IPS DF 6.9 (cell line): ENCODE measurements around the gene C2.
"Not testable (repeated sequence)": the region's sequence is repeated elsewhere in the genome, so short reads cannot be mapped to it uniquely, and the experiment has no call there.

ENCODE experiments used
- DNase-seq: peaks from one replicate; pipeline ENCODE4 v3.0.0-alpha.2; 2013; ENCODE audit warnings: low read depth, low spot score
- H3K27ac ChIP-seq: one replicate; pipeline ENCODE4 v1.5.1; 2013; ENCODE audit warnings: low read length, control low read depth
- H3K27me3 ChIP-seq: 2 replicates; pipeline ENCODE4 v1.6.1; 2013; ENCODE audit warnings: mild to moderate bottlenecking, low read length; ENCODE audit not compliant: control insufficient read depth, insufficient read depth
- H3K36me3 ChIP-seq: 2 replicates; pipeline ENCODE4 v1.6.1; 2013; ENCODE audit warnings: low read length; ENCODE audit not compliant: control insufficient read depth, insufficient read depth
- H3K4me1 ChIP-seq: 2 replicates; pipeline ENCODE4 v1.6.1; 2013; ENCODE audit warnings: low read length; ENCODE audit not compliant: control insufficient read depth, insufficient read depth
- H3K4me3 ChIP-seq: 2 replicates; pipeline ENCODE4 v1.5.1; 2013; ENCODE audit warnings: mild to moderate bottlenecking, low read length
- H3K9me3 ChIP-seq: 2 replicates; pipeline ENCODE4 v1.6.1; 2013; ENCODE audit warnings: low read length, inconsistent platforms; ENCODE audit not compliant: control insufficient read depth, insufficient read depth
- WGBS: extraction: QIAGEN DNeasy Blood & Tissue Kit; methylation state at CpG from one replicate; pipeline ENCODE4 v1.1.7; 2013; ENCODE audit warnings: mixed read lengths, missing lambda C conversion rate; ENCODE audit not compliant: insufficient read length, insufficient coverage; 5-methylcytosine and 5-hydroxymethylcytosine counted together

C2 gene

GRCh38 chr6:31968326-31968725, 40.8 kb downstream of the C2 start:
- Histone ChIP-seq H3K9me3 (no peaks in the 10 kb centered on the region), H3K4me1 (no peaks in the 10 kb centered on the region), H3K36me3 (peaks cover 43% of the 10 kb centered on the region), H3K27ac (no peak overlapping the region), H3K27me3 (no peaks in the 10 kb centered on the region), H3K4me3 (no peak overlapping the region)
- no CpG with 5 or more reads among the region's 11 CpGs for WGBS
- no peak for DNase-seq

- DNase-seq = no peak
- no CpG with 5 or more reads among the region's 23 CpGs for WGBS
- H3K27ac ChIP-seq = no peak overlapping the region
- H3K36me3 ChIP-seq = peaks cover 36% of the 10 kb centered on the region
- H3K4me3 ChIP-seq = no peak overlapping the region
- no peaks in the 10 kb centered on the region for H3K4me1 ChIP-seq
- no peaks in the 10 kb centered on the region for H3K27me3 ChIP-seq
- no peaks in the 10 kb centered on the region for H3K9me3 ChIP-seq
Measured at GRCh38 chr6:31968791-31969711, 41.5 kb downstream of the C2 start.

DNA sequence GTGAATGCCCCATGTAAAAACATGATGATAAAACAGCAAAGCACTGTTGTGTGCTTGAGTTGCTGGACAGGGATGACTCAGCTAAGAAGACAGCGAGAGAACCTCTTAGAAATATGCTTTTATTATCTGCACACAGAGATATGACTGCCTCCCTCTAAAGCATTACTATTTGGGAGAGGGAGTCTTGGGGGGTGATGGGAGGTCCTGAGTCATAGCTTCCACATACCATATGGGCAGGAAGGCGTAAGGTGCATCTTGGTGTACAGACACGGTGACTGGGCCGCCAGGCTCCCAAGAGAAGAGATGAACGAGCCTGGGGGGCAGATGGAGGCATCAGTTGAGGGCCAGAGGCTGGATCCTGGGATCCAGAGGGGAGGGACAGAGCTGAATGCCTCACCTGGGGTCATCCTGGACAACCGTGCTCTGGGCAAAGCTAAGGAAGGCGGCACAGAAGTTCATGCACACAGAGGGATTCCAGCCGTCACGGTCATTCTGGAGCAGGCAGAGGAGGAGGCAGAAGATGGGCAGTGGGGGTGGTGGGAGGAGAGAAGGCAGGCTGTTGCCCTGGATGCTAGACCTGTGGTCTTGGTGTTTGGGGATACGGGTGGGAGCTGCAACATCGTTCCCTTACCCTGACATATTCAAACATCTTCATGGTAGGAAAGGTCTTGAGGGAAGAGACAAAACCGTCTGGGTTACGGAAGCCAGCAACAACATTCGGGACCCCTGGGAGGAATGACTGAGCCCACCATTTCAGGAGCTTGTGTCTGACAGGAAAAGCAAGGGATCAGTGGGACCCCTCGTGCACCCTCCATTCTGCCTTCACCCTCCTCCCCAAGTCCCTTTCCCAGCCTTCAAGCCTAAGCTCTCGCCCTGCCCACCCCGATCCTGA, 42.4 kb downstream of the C2 start:
- H3K4me3 ChIP-seq = no peak overlapping the region
- H3K36me3 ChIP-seq = peaks cover 34% of the 10 kb centered on the region

DNA sequence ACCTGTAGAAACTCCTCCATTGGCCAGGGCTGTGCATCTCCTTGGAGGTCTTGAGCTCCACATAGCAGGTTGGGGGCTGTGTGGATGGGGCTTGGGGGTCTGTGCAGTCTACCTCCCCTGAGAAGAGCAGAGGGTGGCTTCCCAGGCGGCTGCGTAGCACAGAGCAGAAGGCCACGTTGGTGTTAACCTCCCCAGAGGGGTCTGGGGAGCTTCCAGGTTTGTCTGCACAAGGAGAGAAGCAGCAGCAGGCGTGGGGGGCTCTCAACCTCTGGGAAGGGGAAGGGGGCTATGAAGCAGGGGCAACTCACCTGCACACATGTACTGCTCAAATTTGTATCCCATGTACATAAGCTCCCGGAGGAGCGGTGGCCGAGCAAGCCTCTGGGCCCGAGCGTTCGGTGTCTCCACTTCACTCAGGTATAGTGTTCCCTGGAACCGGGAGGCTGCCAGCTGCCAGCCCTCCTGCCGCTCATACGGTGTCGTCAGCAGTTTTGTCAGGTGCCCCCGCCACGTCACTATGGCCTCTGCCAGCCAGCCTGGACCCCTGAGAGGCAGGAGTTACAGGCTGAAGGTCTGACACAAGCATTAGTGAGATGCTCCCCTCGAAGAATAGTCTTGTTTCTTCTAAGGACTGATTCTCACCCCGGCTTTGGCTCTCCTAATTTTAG, 43.2 kb downstream of the C2 start:
- H3K4me3 ChIP-seq = no peak overlapping the region
- H3K9me3 ChIP-seq = no peaks in the 10 kb centered on the region
- no peak overlapping the region for H3K27ac ChIP-seq
- DNase-seq = no peak
- no CpG with 5 or more reads among the region's 18 CpGs for WGBS
- no peaks in the 10 kb centered on the region for H3K4me1 ChIP-seq
- H3K27me3 ChIP-seq = no peaks in the 10 kb centered on the region
- peaks cover 30% of the 10 kb centered on the region for H3K36me3 ChIP-seq

More for the DNA sequence above, 42.4 kb downstream of the C2 start:
- Histone ChIP-seq H3K4me1 (no peaks in the 10 kb centered on the region), H3K27ac (no peak overlapping the region), H3K9me3 (no peaks in the 10 kb centered on the region), H3K27me3 (no peaks in the 10 kb centered on the region)
- DNase-seq = no peak
- no CpG with 5 or more reads among the region's 17 CpGs for WGBS

DNA sequence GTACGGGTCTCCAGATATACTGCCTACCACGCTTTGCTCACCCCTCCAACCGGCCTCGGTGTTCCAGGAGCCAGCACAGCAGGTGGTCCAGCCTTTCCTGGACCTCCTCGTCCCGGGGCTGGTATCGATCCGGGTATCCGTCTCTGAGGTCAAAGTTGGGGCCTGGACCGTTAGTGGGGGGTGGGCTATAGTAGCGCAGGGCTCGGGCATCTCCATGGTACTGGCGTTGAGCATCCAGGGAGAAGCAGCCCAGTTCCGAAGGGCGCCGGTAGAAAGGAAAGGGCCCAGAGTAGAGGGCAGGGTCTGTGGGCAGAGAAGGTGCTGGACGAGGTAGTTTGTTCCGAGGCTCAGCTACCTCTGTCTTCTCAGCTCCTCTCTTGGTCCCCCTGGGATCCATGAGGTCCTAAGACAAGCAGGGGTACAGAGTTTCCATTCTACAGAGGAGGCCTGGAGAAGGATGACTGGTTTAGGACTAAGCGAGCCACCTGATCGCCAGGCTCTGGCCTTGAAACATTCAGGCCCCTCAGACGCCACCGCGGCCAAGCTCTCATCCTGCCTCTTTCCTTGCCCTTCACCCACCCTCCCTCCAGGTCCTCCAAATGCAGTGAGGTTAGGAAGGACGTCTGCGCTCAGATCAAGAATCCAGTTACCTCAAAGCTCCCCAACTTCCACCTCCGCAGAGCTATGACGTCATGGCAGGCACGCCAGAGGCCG, 43.9 kb downstream of the C2 start:
- H3K4me1 ChIP-seq = no peaks in the 10 kb centered on the region
- DNase-seq = no peak
- no peaks in the 10 kb centered on the region for H3K27me3 ChIP-seq
- H3K9me3 ChIP-seq = no peaks in the 10 kb centered on the region
- H3K4me3 ChIP-seq = peak overlapping the region; percentile 73; the same call in 1 of the 2 replicates
- no CpG with 5 or more reads among the region's 29 CpGs for WGBS
- peaks cover 24% of the 10 kb centered on the region; the same call in 1 of the 2 replicates for H3K36me3 ChIP-seq
- H3K27ac ChIP-seq = no peak overlapping the region

GRCh38 chr6:31971993-31972708, 44.6 kb downstream of the C2 start, which contains the start of gene DXO:
TSS of gene DXO (minus strand) at chr6:31972138. CDS start at chr6:31971675, 463 bp downstream.
- Histone ChIP-seq H3K27me3 (no peaks in the 10 kb centered on the region), H3K4me3 (peak within 1 kb of the TSS; percentile 73), H3K27ac (no peak within 1 kb of the TSS), H3K9me3 (no peaks in the 10 kb centered on the region), H3K36me3 (peaks cover 17% of the 10 kb centered on the region; the same call in 1 of the 2 replicates), H3K4me1 (no peaks in the 10 kb centered on the region)
- WGBS = no CpG with 5 or more reads among the region's 62 CpGs
- peak; percentile 91 for DNase-seq

GRCh38 chr6:31972709-31973350, 45.3 kb downstream of the C2 start:
- H3K9me3 ChIP-seq = no peaks in the 10 kb centered on the region
- H3K4me3 ChIP-seq = peak overlapping the region; percentile 73; the same call in 1 of the 2 replicates
- DNase-seq = no peak
- no peak overlapping the region for H3K27ac ChIP-seq
- no peaks in the 10 kb centered on the region for H3K4me1 ChIP-seq
- peaks cover 11% of the 10 kb centered on the region; the same call in 1 of the 2 replicates for H3K36me3 ChIP-seq
- no CpG with 5 or more reads among the region's 19 CpGs for WGBS
- no peaks in the 10 kb centered on the region for H3K27me3 ChIP-seq

- H3K4me3 ChIP-seq, H3K9me3 ChIP-seq, H3K36me3 ChIP-seq, H3K27me3 ChIP-seq, H3K4me1 ChIP-seq, DNase-seq, H3K27ac ChIP-seq: not testable (repeated sequence)
- no CpG with 5 or more reads among the region's 30 CpGs for WGBS
Measured at GRCh38 chr6:31976065-31976464, 48.5 kb downstream of the C2 start.

DNA sequence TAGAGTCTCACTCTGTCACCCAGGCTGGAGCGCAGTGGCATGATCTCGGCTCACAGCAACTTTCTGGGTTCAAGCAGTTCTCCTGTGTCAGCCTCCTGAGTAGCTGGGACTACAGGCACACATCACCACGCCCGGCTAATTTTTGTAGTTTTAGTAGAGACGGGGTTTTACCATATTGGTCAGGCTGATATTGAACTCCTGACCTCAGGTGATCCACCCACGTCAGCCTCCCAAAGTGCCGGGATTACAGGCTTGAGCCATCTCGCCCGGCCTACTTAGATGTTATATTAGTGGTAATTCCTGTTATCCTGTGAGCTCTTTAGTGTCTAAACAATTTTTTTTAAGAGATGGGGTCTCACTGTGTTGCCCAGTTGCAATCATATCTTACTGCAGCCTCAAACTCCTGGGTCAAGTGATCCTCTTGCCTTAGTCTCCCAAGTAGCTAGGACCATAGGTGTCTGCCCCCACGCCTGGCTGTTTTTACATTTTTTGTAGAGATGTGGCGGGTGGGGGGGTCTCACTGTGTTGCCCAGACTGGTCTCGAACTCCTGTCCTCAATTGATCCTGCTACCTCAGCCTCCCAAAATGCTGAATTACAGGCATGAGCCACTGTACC, 50.4 kb downstream of the C2 start:
- Histone ChIP-seq H3K4me3 (no peak overlapping the region), H3K9me3 (no peaks in the 10 kb centered on the region), H3K4me1 (no peaks in the 10 kb centered on the region), H3K36me3 (no peaks in the 10 kb centered on the region), H3K27ac (no peak overlapping the region), H3K27me3 (no peaks in the 10 kb centered on the region)
- DNase-seq = no peak
- WGBS = no CpG with 5 or more reads among the region's 12 CpGs
